ENCODE results near the gene CYS1. TPM values are rescaled to one million over a fixed set of nuclear protein-coding genes. Genes with fewer than 3 reads are reported as not detected.

The CYS1 gene
- total RNA-seq, 1 donor from 2014 or later: 3.7 TPM

GRCh38 chr2:10017313-10017941 is 62.8 kb downstream of the CYS1 start:
- Histone ChIP-seq H3K4me2 (ENCODE audit: low read length) (no peak overlapping the region), H3K27ac (ENCODE audit: low read depth, low read length) (no peak overlapping the region), H3K36me3 (ENCODE audit: insufficient read depth, low read length) (no peaks in the 10 kb centered on the region), H3K4me3 (ENCODE audit: insufficient read depth, low read depth, low read length) (no peak overlapping the region), H2AFZ (ENCODE audit: low read depth, low read length) (no peak overlapping the region), H4K20me1 (ENCODE audit: insufficient read depth, low read length) (no peaks in the 10 kb centered on the region), H3K9me3 (ENCODE audit: insufficient read depth, low read depth, low read length) (peaks cover 2% of the 10 kb centered on the region), H3K4me1 (ENCODE audit: insufficient read depth, low read length) (no peaks in the 10 kb centered on the region), H3K27me3 (ENCODE audit: insufficient read depth, low read length) (peaks cover 11% of the 10 kb centered on the region), H3K79me2 (ENCODE audit: insufficient read depth, low read length) (no peaks in the 10 kb centered on the region), H3K9ac (ENCODE audit: low read length) (no peak overlapping the region)
- H3K4me3 Mint-ChIP-seq (ENCODE audit: unreplicated experiment): no peak overlapping the region
- DNase-seq (ENCODE audit: low read depth): no peak
- peaks cover 20% of the 10 kb centered on the region for H3K27me3 Mint-ChIP-seq (ENCODE audit: low read depth, unreplicated experiment)
- FAIRE-seq: no peak
- H3K27ac Mint-ChIP-seq (ENCODE audit: unreplicated experiment): no peak overlapping the region
- H3K4me1 Mint-ChIP-seq (ENCODE audit: low read depth, unreplicated experiment): no peaks in the 10 kb centered on the region
- no peaks in the 10 kb centered on the region for H3K36me3 Mint-ChIP-seq (ENCODE audit: low read depth, unreplicated experiment)
- peaks cover 15% of the 10 kb centered on the region for H3K9me3 Mint-ChIP-seq (ENCODE audit: unreplicated experiment)
- TF ChIP-seq EZH2 (IDR thresholded peaks at IDR 0.05; ENCODE audit: insufficient read depth, low read length) (no peak), CTCF (IDR thresholded peaks at IDR 0.05; ENCODE audit: insufficient read depth, low read depth, low read length) (no peak)

GRCh38 chr2:10016802-10017258 is 63.4 kb downstream of the CYS1 start:
- H3K9ac ChIP-seq (ENCODE audit: low read length): no peak overlapping the region
- no peak overlapping the region for H2AFZ ChIP-seq (ENCODE audit: low read depth, low read length)
- H3K9me3 Mint-ChIP-seq (ENCODE audit: unreplicated experiment): peaks cover 15% of the 10 kb centered on the region
- DNase-seq (ENCODE audit: low read depth): no peak
- no peaks in the 10 kb centered on the region for H3K4me1 ChIP-seq (ENCODE audit: insufficient read depth, low read length)
- no peak overlapping the region for H3K27ac Mint-ChIP-seq (ENCODE audit: unreplicated experiment)
- no peak for TF ChIP-seq CTCF (IDR thresholded peaks at IDR 0.05; ENCODE audit: insufficient read depth, low read depth, low read length)
- TF ChIP-seq EZH2 (IDR thresholded peaks at IDR 0.05; ENCODE audit: insufficient read depth, low read length): no peak
- H3K27ac ChIP-seq (ENCODE audit: low read depth, low read length): no peak overlapping the region
- no peaks in the 10 kb centered on the region for H3K36me3 ChIP-seq (ENCODE audit: insufficient read depth, low read length)
- H3K27me3 Mint-ChIP-seq (ENCODE audit: low read depth, unreplicated experiment): peaks cover 20% of the 10 kb centered on the region
- H3K4me2 ChIP-seq (ENCODE audit: low read length): no peak overlapping the region
- H4K20me1 ChIP-seq (ENCODE audit: insufficient read depth, low read length): no peaks in the 10 kb centered on the region
- H3K4me1 Mint-ChIP-seq (ENCODE audit: low read depth, unreplicated experiment): no peaks in the 10 kb centered on the region
- no peaks in the 10 kb centered on the region for H3K79me2 ChIP-seq (ENCODE audit: insufficient read depth, low read length)
- H3K4me3 ChIP-seq (ENCODE audit: insufficient read depth, low read depth, low read length): no peak overlapping the region
- peak overlapping the region; percentile 71 for H3K4me3 Mint-ChIP-seq (ENCODE audit: unreplicated experiment)
- no peaks in the 10 kb centered on the region for H3K36me3 Mint-ChIP-seq (ENCODE audit: low read depth, unreplicated experiment)
- peaks cover 2% of the 10 kb centered on the region for H3K9me3 ChIP-seq (ENCODE audit: insufficient read depth, low read depth, low read length)
- peaks cover 11% of the 10 kb centered on the region for H3K27me3 ChIP-seq (ENCODE audit: insufficient read depth, low read length)
- no peak for FAIRE-seq

Data from astrocyte (in vitro differentiated cells and primary cell).